K562 (cell line): Measurements from ENCODE around the gene BFSP2. TPM values are rescaled to one million over a fixed set of nuclear protein-coding genes. Genes with fewer than 3 reads are reported as not detected.

Source experiments
- ATAC-seq: fragments of 200-7000 bp; cut with Tn5 transposase; 3 replicates; pipeline ENCODE4 v1.9.1; 2020; ENCODE audit warnings: moderate library complexity
- BruUV-seq: library from RNA; stranded (reverse); fragments of 400-500 nt; replicated peaks from 2 replicates; lab custom pipeline; 2021; lab: Mats Ljungman, UMichigan
- CTCF ChIA-PET: fragments of 300-600 bp; formaldehyde crosslinking; extraction: SDS; loops from one replicate; lab custom pipeline; 2021; ENCODE audit warnings: low intra/inter-chr PET ratio; lab: Yijun Ruan, JAX
- POLR2A ChIA-PET: fragments of 300-600, 350-650 bp; sonication (Branson Sonifier 250); formaldehyde crosslinking; extraction: SDS; loops from one replicate; lab custom pipeline; 2021; ENCODE audit warnings: antibody characterized with exemption, inconsistent platforms; lab: Yijun Ruan, JAX
- DNase-seq, 4 experiments: peaks; one replicate each; pipeline versions ENCODE4 v3.0.0 to v3.0.0-alpha.2; 2011 to 2018; ENCODE audit warnings: low spot score in 3 of 4, mixed read lengths in 3 of 4; ENCODE audit errors: extremely low read depth in 1 of 4
- FAIRE-seq: peaks from 2 replicates; lab custom pipeline; 2011; peaks lifted over from hg19 to GRCh38; lab: Jason Lieb, UNC
- H2AFZ ChIP-seq: 2 replicates; pipeline ENCODE4 v1.6.0; 2011; ENCODE audit warnings: low read depth, low read length, control low read depth, inconsistent platforms
- H3K27ac ChIP-seq: fragments of 200-600 bp; 3 replicates; pipeline ENCODE4 v1.8.0; 2011; ENCODE audit warnings: low read depth, mild to moderate bottlenecking, control low read depth, inconsistent platforms, low read length, moderate library complexity, mixed read lengths; ENCODE audit errors: extremely low read depth
- H3K27me3 ChIP-seq, 2 experiments: fragments of 300-600 bp in 1 of 2; 2 replicates in 1 of 2; 3 replicates in 1 of 2; pipeline versions ENCODE4 v1.6.0 to v1.8.0; 2011; ENCODE audit warnings: inconsistent platforms in 2 of 2, low read length in 2 of 2, mild to moderate bottlenecking in 1 of 2, mixed read lengths in 1 of 2, moderate library complexity in 1 of 2; ENCODE audit not compliant: control insufficient read depth in 2 of 2, insufficient read depth in 2 of 2
- H3K36me3 ChIP-seq: fragments of 300-600 bp; 3 replicates; pipeline ENCODE4 v1.8.0; 2011; ENCODE audit warnings: mild to moderate bottlenecking, low read length, inconsistent platforms; ENCODE audit not compliant: control insufficient read depth, insufficient read depth
- H3K4me1 ChIP-seq, 2 experiments: fragments of 200-600 bp in 1 of 2; replicated peaks in 1 of 2; 2 replicates in 1 of 2; 3 replicates in 1 of 2; pipeline versions ENCODE4 v1.5.1 to v1.8.0; 2011; ENCODE audit warnings: inconsistent platforms in 2 of 2, low read length in 2 of 2, mild to moderate bottlenecking in 1 of 2, mixed read lengths in 1 of 2, moderate library complexity in 1 of 2; ENCODE audit not compliant: control insufficient read depth in 2 of 2, insufficient read depth in 2 of 2
- H3K4me2 ChIP-seq: 2 replicates; pipeline ENCODE4 v1.6.1; 2011; ENCODE audit warnings: low read length, control low read depth, inconsistent platforms, mixed read lengths; ENCODE audit not compliant: insufficient read depth
- H3K4me3 ChIP-seq: fragments of 200-600 bp; sonication (generic), shearing (Covaris generic); 2 replicates; pipeline ENCODE4 v1.5.1; 2016; ENCODE audit warnings: control low read depth, inconsistent platforms
- H3K79me2 ChIP-seq: fragments of 200-600 bp; 3 replicates; pipeline ENCODE4 v1.8.0; 2011; ENCODE audit warnings: low read length, inconsistent platforms; ENCODE audit not compliant: control insufficient read depth, insufficient read depth
- H3K9ac ChIP-seq, 2 experiments: 2 replicates each; pipeline versions ENCODE4 v1.6.0 to v1.6.1; 2011; ENCODE audit warnings: low read depth in 2 of 2, low read length in 2 of 2, control low read depth in 1 of 2, inconsistent platforms in 1 of 2, mild to moderate bottlenecking in 1 of 2, mixed read lengths in 1 of 2; ENCODE audit not compliant: insufficient read depth in 1 of 2
- H3K9me1 ChIP-seq: one replicate; pipeline ENCODE4 v1.6.0; 2011; ENCODE audit warnings: inconsistent platforms, mild to moderate bottlenecking, low read length, moderate library complexity; ENCODE audit not compliant: control insufficient read depth, insufficient read depth
- H3K9me3 ChIP-seq: replicated peaks from 2 replicates; pipeline ENCODE4 v1.5.1; 2011; ENCODE audit warnings: low read depth, low read length, inconsistent platforms; ENCODE audit not compliant: control insufficient read depth, insufficient read depth
- H4K20me1 ChIP-seq: replicated peaks from 2 replicates; pipeline ENCODE4 v1.6.1; 2011; ENCODE audit warnings: low read length, inconsistent platforms, mixed read lengths; ENCODE audit not compliant: control insufficient read depth, insufficient read depth
- ARID2 ChIP-seq: fragments of 450-650 bp; IDR thresholded peaks from 2 replicates; pipeline ENCODE4 v1.6.1; 2017; ENCODE audit warnings: antibody characterized with exemption, mild to moderate bottlenecking
- C11orf30 ChIP-seq: fragments of 450-650 bp; IDR thresholded peaks from 2 replicates; pipeline ENCODE4 v1.6.1; 2016; ENCODE audit warnings: low read depth, mild to moderate bottlenecking
- CHCHD3 ChIP-seq: fragments of 250-450 bp; sonication (Bioruptor Pico); IDR thresholded peaks from 2 replicates; pipeline ENCODE4 v2.1.2; 2022; ENCODE audit warnings: mild to moderate bottlenecking
- EZH2 ChIP-seq: IDR thresholded peaks from 2 replicates; pipeline ENCODE4 v1.6.1; 2012; ENCODE audit warnings: low read depth, mild to moderate bottlenecking, inconsistent platforms, low read length, borderline replicate concordance
- GATAD2B ChIP-seq: fragments of 450-650 bp; IDR thresholded peaks from 2 replicates; pipeline ENCODE4 v1.6.1; 2017; ENCODE audit warnings: mild to moderate bottlenecking, borderline replicate concordance
- NFIX ChIP-seq: fragments of 250-450 bp; sonication (Bioruptor Pico); IDR thresholded peaks from 2 replicates; pipeline ENCODE4 v1.4.0; 2020; ENCODE audit warnings: low read depth, mild to moderate bottlenecking, moderate library complexity
- POLR2AphosphoS2 ChIP-seq: IDR thresholded peaks from 2 replicates; pipeline ENCODE4 v1.6.1; 2012; ENCODE audit warnings: low read length, improper control_type of control experiment
- POLR2G ChIP-seq: fragments of 200-400 bp; formaldehyde crosslinking; IDR thresholded peaks from 2 replicates; pipeline ENCODE4 v1.6.1; 2017; ENCODE audit warnings: low read depth, mild to moderate bottlenecking, antibody characterized with exemption, low read length, moderate library complexity
- PTTG1 ChIP-seq: fragments of 450-650 bp; IDR thresholded peaks from 2 replicates; pipeline ENCODE4 v1.6.1; 2016; ENCODE audit warnings: low read depth, mild to moderate bottlenecking, missing genetic modification characterization, missing compliant biosample characterization
- SMARCA5 ChIP-seq: fragments of 450-650 bp; IDR thresholded peaks from 2 replicates; pipeline ENCODE4 v1.6.1; 2016
- TBL1XR1 ChIP-seq, 2 experiments: IDR thresholded peaks; 2 replicates each; pipeline ENCODE4 v1.6.1; 2012; ENCODE audit warnings: improper control_type of control experiment in 2 of 2, low read length in 2 of 2, mild to moderate bottlenecking in 1 of 2
- XRCC4 ChIP-seq: IDR thresholded peaks from one replicate; pipeline ENCODE4 v1.6.1; 2011; ENCODE audit not compliant: insufficient read depth, insufficient read length; ENCODE audit errors: extremely low read depth
- ZNF165 ChIP-seq: fragments of 250-450 bp; sonication (Bioruptor Pico); IDR thresholded peaks from 2 replicates; pipeline ENCODE4 v1.4.0; 2020; ENCODE audit warnings: borderline replicate concordance
- ZNF263 ChIP-seq: sonication (generic); formaldehyde crosslinking; IDR thresholded peaks from 2 replicates; pipeline ENCODE4 v1.8.0; 2022; ENCODE audit warnings: mild to moderate bottlenecking, missing genetic modification reagents, borderline replicate concordance
- WGBS: fragments of 100-300 bp; shearing (Covaris generic); methylation state at CpG from one replicate; pipeline ENCODE4 v1.1.6; 2016; ENCODE audit warnings: low coverage, mixed read lengths; ENCODE audit not compliant: insufficient coverage; ENCODE audit errors: missing lambda C conversion rate; 5-methylcytosine and 5-hydroxymethylcytosine counted together
- in situ Hi-C: fragments of 300-500 bp; cut with MboI; formaldehyde crosslinking; loops from 4 replicates; pipeline ENCODE4 v1.15.0; 2018; ENCODE audit warnings: inconsistent platforms, mixed read lengths
- intact Hi-C: fragments of 100-400 bp; cut with micrococcal nuclease; formaldehyde crosslinking; loops from 2 replicates; pipeline ENCODE4 v1.14.2; 2022
- polyA plus RNA-seq, 8 experiments: library from polyadenylated mRNA; depleted of rRNA in 4 of 8; stranded (reverse) in 5 of 8; unstranded in 3 of 8; fragments of >200 nt; fragmentation: Nextera tagmentation in 2 of 8; fragmentation: Illumina TruSeq in 1 of 8; extraction: Ambion mirVana in 2 of 8; extraction: Trizol in 1 of 8; gene quantifications; 2 replicates each; pipeline versions ENCODE4 v1.2.1 to v1.2.3, GENCODE V29; 2011 to 2014; ENCODE audit warnings: inconsistent platforms in 1 of 8, missing spikeins in 1 of 8
- total RNA-seq, 7 experiments: library from RNA; depleted of rRNA in 6 of 7; stranded (reverse); fragments of >200 nt in 6 of 7; fragmentation: Illumina TruSeq in 2 of 7; extraction: Trizol in 2 of 7; gene quantifications; 2 replicates each; pipeline versions ENCODE4 v1.2.1 to v1.2.3, GENCODE V29; 2011 to 2021; ENCODE audit warnings: low replicate concordance in 1 of 7
- TF ChIP-seq, protein P1 (sequence below): IDR thresholded peaks from 2 replicates; pipeline ENCODE4 v1.6.1; 2011; ENCODE audit not compliant: insufficient read length; ENCODE audit errors: extremely low read depth
- TF ChIP-seq, protein P2 (sequence below): fragments of 250-450 bp; sonication (Bioruptor Pico); IDR thresholded peaks from 2 replicates; pipeline ENCODE4 v1.4.0; 2020; ENCODE audit warnings: mild to moderate bottlenecking, moderate library complexity

BFSP2 gene
- total and polyA plus RNA-seq, 9 of the 15 experiments (the other 6 are each of a cell fraction or from before 2014, with no cell fraction given), result not detected

DNA sequence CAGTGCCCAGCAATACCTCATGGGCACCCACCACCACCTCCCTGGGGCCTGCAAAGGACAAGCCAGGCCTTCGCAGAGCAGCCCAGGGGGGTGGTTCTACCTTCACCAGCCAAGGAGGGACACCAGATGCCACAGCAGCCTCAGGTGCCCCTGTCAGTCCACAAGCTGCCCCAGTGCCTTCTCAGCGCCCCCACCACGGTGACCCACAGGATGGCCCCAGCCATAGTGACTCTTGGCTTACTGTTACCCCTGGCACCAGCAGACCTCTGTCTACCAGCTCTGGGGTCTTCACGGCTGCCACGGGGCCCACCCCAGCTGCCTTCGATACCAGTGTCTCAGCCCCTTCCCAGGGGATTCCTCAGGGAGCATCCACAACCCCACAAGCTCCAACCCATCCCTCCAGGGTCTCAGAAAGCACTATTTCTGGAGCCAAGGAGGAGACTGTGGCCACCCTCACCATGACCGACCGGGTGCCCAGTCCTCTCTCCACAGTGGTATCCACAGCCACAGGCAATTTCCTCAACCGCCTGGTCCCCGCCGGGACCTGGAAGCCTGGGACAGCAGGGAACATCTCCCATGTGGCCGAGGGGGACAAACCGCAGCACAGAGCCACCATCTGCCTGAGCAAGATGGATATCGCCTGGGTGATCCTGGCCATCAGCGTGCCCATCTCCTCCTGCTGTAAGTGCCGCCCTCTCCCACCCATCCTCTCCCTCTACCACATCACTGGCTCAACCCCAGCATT is 19.2 kb upstream of the BFSP2 start (continued):
- TF ChIP-seq POLR2G (no peak), ARID2 (no peak), ZNF263 (CRISPR knock-in tag) (no peak), GATAD2B (no peak), PTTG1 (tag) (no peak), CHCHD3 (no peak), SMARCA5 (no peak)
- TF ChIP-seq, protein P1, sequence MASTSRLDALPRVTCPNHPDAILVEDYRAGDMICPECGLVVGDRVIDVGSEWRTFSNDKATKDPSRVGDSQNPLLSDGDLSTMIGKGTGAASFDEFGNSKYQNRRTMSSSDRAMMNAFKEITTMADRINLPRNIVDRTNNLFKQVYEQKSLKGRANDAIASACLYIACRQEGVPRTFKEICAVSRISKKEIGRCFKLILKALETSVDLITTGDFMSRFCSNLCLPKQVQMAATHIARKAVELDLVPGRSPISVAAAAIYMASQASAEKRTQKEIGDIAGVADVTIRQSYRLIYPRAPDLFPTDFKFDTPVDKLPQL, result no peak

DNA sequence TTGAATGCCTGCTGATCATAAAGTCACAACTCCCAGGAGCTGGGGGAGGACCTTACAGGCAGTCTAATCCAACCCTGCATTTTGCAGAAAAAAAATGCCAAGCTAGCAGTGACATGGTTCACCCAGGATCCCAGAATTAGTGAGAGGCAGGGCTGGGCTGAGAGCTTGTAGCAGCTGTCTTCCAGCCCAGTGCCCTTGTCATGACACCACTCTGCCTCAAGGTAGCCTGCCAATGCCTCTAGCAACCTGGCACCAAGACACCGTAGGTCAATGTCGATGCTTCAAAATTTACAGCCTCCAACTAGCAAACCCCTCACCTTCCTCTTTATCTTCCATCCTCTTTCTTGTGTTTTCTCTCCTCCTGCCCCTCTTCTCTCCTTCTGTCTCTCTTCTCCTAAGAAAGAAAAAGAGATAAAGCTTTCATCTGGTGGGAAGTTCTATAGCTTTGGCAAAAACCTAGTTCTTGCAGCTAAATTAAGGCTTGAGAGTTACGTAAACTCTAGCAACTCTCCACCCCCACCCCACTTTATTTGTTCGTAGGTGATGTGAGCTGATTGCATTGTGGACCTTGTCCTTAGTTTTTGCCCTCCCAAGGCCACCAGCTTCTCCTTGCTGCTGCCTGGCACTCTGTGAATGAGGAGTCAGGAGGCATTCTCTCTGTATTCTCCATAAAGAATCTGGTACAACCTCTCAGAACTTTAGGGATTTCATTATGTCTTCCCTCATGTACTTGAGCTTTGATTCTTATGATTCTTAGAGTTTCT is 18.3 kb upstream of the BFSP2 start:
- H3K27ac ChIP-seq, result no peak overlapping the region
- no peak for DNase-seq
- H3K4me3 ChIP-seq, result no peak overlapping the region
- no peak overlapping the region for H3K4me2 ChIP-seq
- ATAC-seq, result no peak
- in situ Hi-C loops, result loop anchor here (10.0 to 25.0 kb wide), 2 partner anchors 344 to 647 kb away; partner anchors contain the start of gene TMEM108
- FAIRE-seq, result no peak
- H3K9me3 ChIP-seq, result no peaks in the 10 kb centered on the region
- H3K4me1 ChIP-seq, result no peaks in the 10 kb centered on the region; a peak in 2 of 5 replicates
- no TSS peak for BruUV-seq
- no peak for TF ChIP-seq NFIX
- no peak for TF ChIP-seq POLR2AphosphoS2
- TF ChIP-seq TBL1XR1 (IDR thresholded peaks at IDR 0.05; ENCODE audit: low read length in 2 of 2), result no peak
- no peak for TF ChIP-seq EZH2
- TF ChIP-seq C11orf30, result no peak
- no peak for TF ChIP-seq XRCC4
- TF ChIP-seq, protein P2, sequence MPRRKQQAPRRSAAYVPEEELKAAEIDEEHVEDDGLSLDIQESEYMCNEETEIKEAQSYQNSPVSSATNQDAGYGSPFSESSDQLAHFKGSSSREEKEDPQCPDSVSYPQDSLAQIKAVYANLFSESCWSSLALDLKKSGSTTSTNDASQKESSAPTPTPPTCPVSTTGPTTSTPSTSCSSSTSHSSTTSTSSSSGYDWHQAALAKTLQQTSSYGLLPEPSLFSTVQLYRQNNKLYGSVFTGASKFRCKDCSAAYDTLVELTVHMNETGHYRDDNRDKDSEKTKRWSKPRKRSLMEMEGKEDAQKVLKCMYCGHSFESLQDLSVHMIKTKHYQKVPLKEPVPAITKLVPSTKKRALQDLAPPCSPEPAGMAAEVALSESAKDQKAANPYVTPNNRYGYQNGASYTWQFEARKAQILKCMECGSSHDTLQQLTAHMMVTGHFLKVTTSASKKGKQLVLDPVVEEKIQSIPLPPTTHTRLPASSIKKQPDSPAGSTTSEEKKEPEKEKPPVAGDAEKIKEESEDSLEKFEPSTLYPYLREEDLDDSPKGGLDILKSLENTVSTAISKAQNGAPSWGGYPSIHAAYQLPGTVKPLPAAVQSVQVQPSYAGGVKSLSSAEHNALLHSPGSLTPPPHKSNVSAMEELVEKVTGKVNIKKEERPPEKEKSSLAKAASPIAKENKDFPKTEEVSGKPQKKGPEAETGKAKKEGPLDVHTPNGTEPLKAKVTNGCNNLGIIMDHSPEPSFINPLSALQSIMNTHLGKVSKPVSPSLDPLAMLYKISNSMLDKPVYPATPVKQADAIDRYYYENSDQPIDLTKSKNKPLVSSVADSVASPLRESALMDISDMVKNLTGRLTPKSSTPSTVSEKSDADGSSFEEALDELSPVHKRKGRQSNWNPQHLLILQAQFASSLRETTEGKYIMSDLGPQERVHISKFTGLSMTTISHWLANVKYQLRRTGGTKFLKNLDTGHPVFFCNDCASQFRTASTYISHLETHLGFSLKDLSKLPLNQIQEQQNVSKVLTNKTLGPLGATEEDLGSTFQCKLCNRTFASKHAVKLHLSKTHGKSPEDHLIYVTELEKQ, result no peak
- TF ChIP-seq ZNF165 (CRISPR knock-in tag), result no peak
- TF ChIP-seq, all 486 proteins: peak for 0
- intact Hi-C loops, result loop anchor here (5.0 kb wide), 1 partner anchor 724 kb away; the partner anchor contains the start of gene ACAD11
- H3K27me3 ChIP-seq, result no peaks in the 10 kb centered on the region; a peak in 1 of 5 replicates
- no peaks in the 10 kb centered on the region for H3K36me3 ChIP-seq
- POLR2A ChIA-PET, result no interaction called here
- no peaks in the 10 kb centered on the region for H3K79me2 ChIP-seq
- WGBS, result 34% methylated on average over 4 of the region's 4 CpGs
- H4K20me1 ChIP-seq, result no peaks in the 10 kb centered on the region; the same call in 1 of the 2 replicates
- CTCF ChIA-PET, result no interaction called here
- no peaks in the 10 kb centered on the region for H3K9me1 ChIP-seq
- H2AFZ ChIP-seq, result no peak overlapping the region
- no peak overlapping the region for H3K9ac ChIP-seq
